ENCODE measurements around the gene HDHD3.
"Not testable (repeated sequence)": the region's sequence is repeated elsewhere in the genome, so short reads cannot be mapped to it uniquely, and the experiment has no call there.

Gene HDHD3

DNA sequence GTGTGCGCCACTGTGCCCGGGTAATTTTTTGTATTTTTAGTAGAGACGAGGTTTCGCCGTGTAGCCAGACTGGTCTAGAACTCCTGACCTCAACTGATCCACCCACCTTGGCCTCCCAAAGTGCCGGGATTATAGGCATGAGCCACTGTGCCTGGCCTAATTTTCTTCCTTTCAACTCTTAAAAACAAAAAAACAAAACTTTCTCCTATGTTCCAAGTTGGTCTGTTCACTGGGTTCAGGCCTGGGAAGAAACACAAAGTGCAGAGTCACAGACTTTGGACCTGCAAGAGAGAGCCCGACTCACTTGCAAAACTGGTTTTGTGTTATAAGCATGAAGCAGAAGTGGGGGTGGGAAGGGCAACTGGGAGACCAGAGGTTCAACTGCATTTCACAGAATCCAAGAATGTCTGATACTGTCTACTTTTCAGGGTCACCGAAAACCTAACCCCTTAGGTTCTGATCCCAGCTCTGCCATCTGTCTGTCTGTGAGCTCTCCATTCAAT, 5.2 kb upstream of the HDHD3 start:
- DNase-seq = no peak
- no peak overlapping the region for H3K4me2 ChIP-seq (ENCODE audit: low read depth, low read length)

DNA sequence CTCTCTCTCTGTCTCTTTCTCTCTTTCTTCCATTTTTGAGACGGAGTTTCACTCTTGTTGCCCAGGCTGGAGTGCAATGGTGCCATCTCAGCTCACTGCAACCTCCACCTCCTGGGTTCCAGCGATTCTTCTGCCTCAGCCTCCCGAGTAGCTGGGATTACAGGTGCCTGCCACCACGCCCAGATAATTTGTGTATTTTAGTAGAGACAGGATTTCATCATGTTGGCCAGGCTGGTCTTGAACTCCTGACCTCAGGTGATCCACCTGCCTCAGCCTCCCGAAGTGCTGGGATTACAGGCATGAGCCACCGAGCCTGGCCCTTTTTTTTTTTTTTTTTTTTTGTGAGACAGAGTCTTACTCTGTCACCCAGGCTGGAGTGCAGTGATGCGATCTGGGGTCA, 4.7 kb upstream of the HDHD3 start:
- H2AFZ ChIP-seq (ENCODE audit: low read length); H4K20me1 ChIP-seq (ENCODE audit: insufficient read depth, low read length); DNase-seq; H3F3A ChIP-seq (ENCODE audit: insufficient read depth, low read length); H3K4me1 ChIP-seq (ENCODE audit: low read length); H3K36me3 ChIP-seq (replicated peaks; ENCODE audit: insufficient read depth, low read length); H3K9ac ChIP-seq (ENCODE audit: low read length); H3K79me2 ChIP-seq (ENCODE audit: low read length); H3K27me3 ChIP-seq (replicated peaks; ENCODE audit: insufficient read depth, low read length); H3K4me3 ChIP-seq (ENCODE audit: low read length); H3K9me2 ChIP-seq (replicated peaks; ENCODE audit: insufficient read depth, low read length); H3K9me3 ChIP-seq (replicated peaks; ENCODE audit: insufficient read depth, low read length); H3K27ac ChIP-seq (ENCODE audit: low read length); H3K4me2 ChIP-seq (ENCODE audit: low read depth, low read length): not testable (repeated sequence)

More for the DNA sequence above, 5.2 kb upstream of the HDHD3 start:
- Histone ChIP-seq H3K4me1 (ENCODE audit: low read length) (peaks cover 7% of the 10 kb centered on the region), H3K4me3 (ENCODE audit: low read length) (no peak overlapping the region), H3K36me3 (replicated peaks; ENCODE audit: insufficient read depth, low read length) (no peaks in the 10 kb centered on the region), H3K27me3 (replicated peaks; ENCODE audit: insufficient read depth, low read length) (no peaks in the 10 kb centered on the region), H3K9me2 (replicated peaks; ENCODE audit: insufficient read depth, low read length) (no peaks in the 10 kb centered on the region), H2AFZ (ENCODE audit: low read length) (no peak overlapping the region), H4K20me1 (ENCODE audit: insufficient read depth, low read length) (no peaks in the 10 kb centered on the region), H3F3A (ENCODE audit: insufficient read depth, low read length) (no peaks in the 10 kb centered on the region), H3K9ac (ENCODE audit: low read length) (no peak overlapping the region), H3K27ac (ENCODE audit: low read length) (no peak overlapping the region), H3K9me3 (replicated peaks; ENCODE audit: insufficient read depth, low read length) (no peaks in the 10 kb centered on the region), H3K79me2 (ENCODE audit: low read length) (no peaks in the 10 kb centered on the region)
- TF ChIP-seq EZH2phosphoT487 (IDR thresholded peaks at IDR 0.05; ENCODE audit: low read length) (no peak), EZH2 (optimal IDR thresholded peaks at IDR 0.05; ENCODE audit: low read depth, low read length) (no peak)
- TF ChIP-seq, protein P1, sequence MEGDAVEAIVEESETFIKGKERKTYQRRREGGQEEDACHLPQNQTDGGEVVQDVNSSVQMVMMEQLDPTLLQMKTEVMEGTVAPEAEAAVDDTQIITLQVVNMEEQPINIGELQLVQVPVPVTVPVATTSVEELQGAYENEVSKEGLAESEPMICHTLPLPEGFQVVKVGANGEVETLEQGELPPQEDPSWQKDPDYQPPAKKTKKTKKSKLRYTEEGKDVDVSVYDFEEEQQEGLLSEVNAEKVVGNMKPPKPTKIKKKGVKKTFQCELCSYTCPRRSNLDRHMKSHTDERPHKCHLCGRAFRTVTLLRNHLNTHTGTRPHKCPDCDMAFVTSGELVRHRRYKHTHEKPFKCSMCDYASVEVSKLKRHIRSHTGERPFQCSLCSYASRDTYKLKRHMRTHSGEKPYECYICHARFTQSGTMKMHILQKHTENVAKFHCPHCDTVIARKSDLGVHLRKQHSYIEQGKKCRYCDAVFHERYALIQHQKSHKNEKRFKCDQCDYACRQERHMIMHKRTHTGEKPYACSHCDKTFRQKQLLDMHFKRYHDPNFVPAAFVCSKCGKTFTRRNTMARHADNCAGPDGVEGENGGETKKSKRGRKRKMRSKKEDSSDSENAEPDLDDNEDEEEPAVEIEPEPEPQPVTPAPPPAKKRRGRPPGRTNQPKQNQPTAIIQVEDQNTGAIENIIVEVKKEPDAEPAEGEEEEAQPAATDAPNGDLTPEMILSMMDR (IDR thresholded peaks at IDR 0.05; ENCODE audit: low read length) = no peak

DNA sequence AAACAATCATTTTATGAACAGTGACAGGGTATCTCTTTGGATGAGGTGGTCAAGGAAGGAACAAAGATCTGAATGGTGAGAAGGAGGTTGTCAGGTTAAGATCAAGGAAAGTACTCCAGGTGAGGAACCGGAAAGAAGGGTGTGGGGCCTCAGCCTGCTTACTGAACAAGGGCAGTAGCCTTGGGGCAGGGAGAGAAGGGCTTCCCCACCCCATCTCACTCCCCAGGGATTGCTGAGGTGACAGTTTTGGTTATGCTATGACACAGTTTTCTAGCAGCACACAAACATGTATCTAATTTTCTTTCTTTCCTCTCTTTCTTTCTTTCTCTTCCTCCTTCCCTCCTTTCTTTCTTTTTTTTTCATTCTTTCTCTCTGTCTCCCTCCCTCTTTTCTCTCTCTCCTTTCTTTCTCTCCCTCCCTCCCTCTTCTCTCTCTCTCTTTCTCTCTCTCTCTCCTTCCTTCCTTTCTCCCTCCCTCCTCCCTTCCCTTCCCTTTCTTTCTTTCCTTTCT, 4.1 kb upstream of the HDHD3 start:
- H4K20me1 ChIP-seq (ENCODE audit: insufficient read depth, low read length) = no peaks in the 10 kb centered on the region
- no peaks in the 10 kb centered on the region for H3K36me3 ChIP-seq (replicated peaks; ENCODE audit: insufficient read depth, low read length)
- H3K9me3 ChIP-seq (replicated peaks; ENCODE audit: insufficient read depth, low read length) = no peaks in the 10 kb centered on the region
- H3K27ac ChIP-seq (ENCODE audit: low read length) = peak overlapping the region; percentile 12; the same call in 1 of the 2 replicates
- peak overlapping the region; percentile 24; the same call in 1 of the 2 replicates for H3K4me2 ChIP-seq (ENCODE audit: low read depth, low read length)
- H3F3A ChIP-seq (ENCODE audit: insufficient read depth, low read length) = peaks cover 4% of the 10 kb centered on the region; the same call in 1 of the 2 replicates
- TF ChIP-seq EZH2 (optimal IDR thresholded peaks at IDR 0.05; ENCODE audit: low read depth, low read length) (no peak), EZH2phosphoT487 (IDR thresholded peaks at IDR 0.05; ENCODE audit: low read length) (no peak)
- TF ChIP-seq, protein P1 (IDR thresholded peaks at IDR 0.05; ENCODE audit: low read length) = no peak
- H3K9me2 ChIP-seq (replicated peaks; ENCODE audit: insufficient read depth, low read length) = no peaks in the 10 kb centered on the region
- H3K27me3 ChIP-seq (replicated peaks; ENCODE audit: insufficient read depth, low read length) = no peaks in the 10 kb centered on the region
- H3K9ac ChIP-seq (ENCODE audit: low read length) = no peak overlapping the region
- no peaks in the 10 kb centered on the region for H3K79me2 ChIP-seq (ENCODE audit: low read length)
- peaks cover 7% of the 10 kb centered on the region for H3K4me1 ChIP-seq (ENCODE audit: low read length)
- H3K4me3 ChIP-seq (ENCODE audit: low read length) = no peak overlapping the region
- DNase-seq = peak; percentile 51
- H2AFZ ChIP-seq (ENCODE audit: low read length) = peak overlapping the region; percentile 35; the same call in 1 of the 2 replicates

DNA sequence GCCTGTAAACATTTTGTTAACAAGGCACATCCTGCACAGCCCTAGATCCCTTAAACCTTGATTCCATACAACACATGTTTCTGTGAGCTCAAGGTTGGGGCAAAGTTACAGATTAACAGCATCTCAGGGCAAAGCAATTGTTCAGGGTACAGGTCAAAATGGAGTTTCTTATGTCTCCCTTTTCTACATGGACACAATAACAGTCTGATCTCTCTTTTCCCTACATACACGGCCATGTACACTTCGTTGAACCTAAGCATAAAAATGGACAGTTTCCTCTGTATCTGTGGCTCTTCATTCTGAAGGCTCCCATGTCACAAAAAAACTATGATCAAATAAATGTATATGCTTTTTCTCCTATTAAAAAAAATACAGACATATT, 3.0 kb upstream of the HDHD3 start:
- not testable (repeated sequence) for H3K9me2 ChIP-seq (replicated peaks; ENCODE audit: insufficient read depth, low read length); H4K20me1 ChIP-seq (ENCODE audit: insufficient read depth, low read length); H3K9me3 ChIP-seq (replicated peaks; ENCODE audit: insufficient read depth, low read length); H3K4me2 ChIP-seq (ENCODE audit: low read depth, low read length); H3K27me3 ChIP-seq (replicated peaks; ENCODE audit: insufficient read depth, low read length); DNase-seq; H3K36me3 ChIP-seq (replicated peaks; ENCODE audit: insufficient read depth, low read length); H2AFZ ChIP-seq (ENCODE audit: low read length); H3K9ac ChIP-seq (ENCODE audit: low read length); H3K4me3 ChIP-seq (ENCODE audit: low read length); H3K27ac ChIP-seq (ENCODE audit: low read length); H3K4me1 ChIP-seq (ENCODE audit: low read length)
- Histone ChIP-seq H3K79me2 (ENCODE audit: low read length) (peaks cover 10% of the 10 kb centered on the region), H3F3A (ENCODE audit: insufficient read depth, low read length) (peaks cover 11% of the 10 kb centered on the region; the same call in 1 of the 2 replicates)

DNA sequence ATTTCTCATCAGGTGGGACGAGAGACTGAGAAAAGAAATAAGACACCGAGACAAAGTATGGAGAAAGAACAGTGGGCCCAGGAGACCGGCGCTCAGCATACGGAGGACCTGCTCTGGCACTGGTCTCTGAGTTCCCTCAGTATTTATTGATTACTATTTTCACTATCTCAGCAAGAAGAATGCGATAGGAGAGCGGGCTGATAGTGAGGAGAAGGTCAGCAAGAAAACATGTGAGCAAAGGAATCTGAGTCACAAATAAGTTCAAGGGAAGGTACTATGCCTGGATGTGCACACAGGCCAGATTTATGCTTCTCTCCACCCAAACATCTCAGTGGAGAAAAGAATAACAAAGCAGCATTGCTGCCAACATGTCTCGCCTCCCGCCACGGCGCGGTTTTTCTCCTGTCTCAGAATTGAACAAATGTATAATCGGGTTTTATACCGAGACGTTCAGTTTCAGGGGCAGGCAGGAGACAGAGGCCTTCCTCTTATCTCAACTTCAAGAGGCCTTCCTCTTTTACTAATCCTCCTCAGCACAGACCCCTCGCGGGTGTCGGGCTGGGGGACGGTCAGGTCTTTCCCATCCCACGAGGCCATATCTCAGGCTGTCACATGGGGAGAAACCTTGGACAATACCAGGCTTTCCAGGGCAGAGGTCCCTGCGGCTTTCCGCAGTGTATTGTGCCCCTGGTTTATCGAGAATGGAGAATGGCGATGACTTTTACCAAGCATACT, 2.5 kb upstream of the HDHD3 start:
- not testable (repeated sequence) for DNase-seq; H3K4me2 ChIP-seq (ENCODE audit: low read depth, low read length); H3K4me3 ChIP-seq (ENCODE audit: low read length); H3K9me3 ChIP-seq (replicated peaks; ENCODE audit: insufficient read depth, low read length); H3K4me1 ChIP-seq (ENCODE audit: low read length); H3K27me3 ChIP-seq (replicated peaks; ENCODE audit: insufficient read depth, low read length); H3K27ac ChIP-seq (ENCODE audit: low read length); H3K36me3 ChIP-seq (replicated peaks; ENCODE audit: insufficient read depth, low read length); H4K20me1 ChIP-seq (ENCODE audit: insufficient read depth, low read length); H3K9ac ChIP-seq (ENCODE audit: low read length); H3K9me2 ChIP-seq (replicated peaks; ENCODE audit: insufficient read depth, low read length); H2AFZ ChIP-seq (ENCODE audit: low read length)
- Histone ChIP-seq H3F3A (ENCODE audit: insufficient read depth, low read length) (peaks cover 11% of the 10 kb centered on the region; the same call in 1 of the 2 replicates), H3K79me2 (ENCODE audit: low read length) (peaks cover 16% of the 10 kb centered on the region)

Measured in MM.1S (cell line).